Measurements from ENCODE around the gene CCDC40.

CCDC40 gene

DNA sequence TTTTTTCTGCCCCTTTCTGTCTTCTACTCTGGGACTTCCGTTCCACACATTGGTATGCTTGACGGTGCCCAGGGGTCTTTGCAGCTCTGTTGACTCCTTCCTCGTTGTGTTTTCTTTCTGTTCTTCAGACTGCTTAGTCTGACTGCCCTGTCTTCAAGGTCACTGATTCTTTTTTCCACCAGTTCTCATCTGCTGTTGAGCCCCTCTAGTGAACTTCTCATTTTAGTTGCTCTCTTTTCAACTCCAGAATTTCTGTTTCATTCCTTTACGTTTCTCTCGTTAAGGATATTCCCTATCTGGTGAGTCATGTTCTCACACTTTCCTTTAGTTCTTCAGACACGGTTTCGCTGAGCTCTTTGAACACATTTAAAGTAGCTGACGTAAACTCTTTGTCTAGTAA is 78.7 kb downstream of the CCDC40 start:
- no peak for DNase-seq (ENCODE audit: low read depth)

DNA sequence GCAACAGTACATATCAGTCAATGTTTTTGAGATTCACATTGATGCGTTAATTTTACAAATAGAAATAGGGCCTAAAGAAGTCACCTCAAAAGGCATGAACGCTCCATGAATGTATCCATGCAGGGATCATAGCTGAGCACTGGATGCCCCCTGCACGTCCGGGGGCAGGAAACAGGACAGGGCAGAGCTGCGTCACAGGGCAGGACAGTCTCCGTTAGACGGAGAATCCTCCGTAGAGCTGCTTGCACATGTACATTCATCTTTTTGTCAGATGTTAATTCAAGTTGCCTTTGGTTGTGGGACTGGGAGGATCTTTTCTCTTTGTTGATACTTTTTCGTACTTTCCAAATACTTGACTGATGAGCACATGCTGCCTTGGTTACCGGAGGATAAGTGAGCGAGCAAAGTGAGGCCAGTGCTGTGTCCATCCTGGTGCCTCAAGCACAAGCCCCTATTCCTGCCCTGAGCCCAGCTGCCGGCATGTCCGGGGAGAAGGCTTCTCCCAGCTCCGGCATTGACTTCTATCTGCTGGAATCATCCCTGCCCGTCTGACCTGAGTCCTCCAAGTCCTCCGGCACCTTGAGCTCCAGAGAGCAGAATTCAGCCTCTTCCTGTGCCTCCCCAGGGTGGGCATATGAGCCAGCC is 80.0 kb downstream of the CCDC40 start:
- DNase-seq (ENCODE audit: low read depth), result no peak

DNA sequence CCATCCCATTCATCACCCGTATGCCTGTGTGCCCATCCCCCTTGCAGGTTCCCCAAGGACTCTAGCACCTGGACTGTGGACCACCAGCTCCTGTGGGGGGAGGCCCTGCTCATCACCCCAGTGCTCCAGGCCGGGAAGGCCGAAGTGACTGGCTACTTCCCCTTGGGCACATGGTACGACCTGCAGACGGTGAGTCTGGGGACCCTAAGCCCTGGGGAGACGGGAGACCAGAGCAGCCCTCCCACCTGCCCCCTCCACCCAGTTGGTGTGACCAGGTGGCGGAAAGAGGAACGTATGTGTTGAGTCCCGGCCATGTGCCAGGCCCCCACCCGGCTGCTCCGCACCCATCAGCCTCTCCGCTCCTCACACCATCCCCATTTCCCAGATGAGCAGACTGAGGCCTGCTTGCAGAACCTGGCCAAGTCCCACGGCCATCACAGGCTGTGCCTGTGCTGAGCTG is 80.5 kb downstream of the CCDC40 start:
- no peak for DNase-seq (ENCODE audit: low read depth)

DNA sequence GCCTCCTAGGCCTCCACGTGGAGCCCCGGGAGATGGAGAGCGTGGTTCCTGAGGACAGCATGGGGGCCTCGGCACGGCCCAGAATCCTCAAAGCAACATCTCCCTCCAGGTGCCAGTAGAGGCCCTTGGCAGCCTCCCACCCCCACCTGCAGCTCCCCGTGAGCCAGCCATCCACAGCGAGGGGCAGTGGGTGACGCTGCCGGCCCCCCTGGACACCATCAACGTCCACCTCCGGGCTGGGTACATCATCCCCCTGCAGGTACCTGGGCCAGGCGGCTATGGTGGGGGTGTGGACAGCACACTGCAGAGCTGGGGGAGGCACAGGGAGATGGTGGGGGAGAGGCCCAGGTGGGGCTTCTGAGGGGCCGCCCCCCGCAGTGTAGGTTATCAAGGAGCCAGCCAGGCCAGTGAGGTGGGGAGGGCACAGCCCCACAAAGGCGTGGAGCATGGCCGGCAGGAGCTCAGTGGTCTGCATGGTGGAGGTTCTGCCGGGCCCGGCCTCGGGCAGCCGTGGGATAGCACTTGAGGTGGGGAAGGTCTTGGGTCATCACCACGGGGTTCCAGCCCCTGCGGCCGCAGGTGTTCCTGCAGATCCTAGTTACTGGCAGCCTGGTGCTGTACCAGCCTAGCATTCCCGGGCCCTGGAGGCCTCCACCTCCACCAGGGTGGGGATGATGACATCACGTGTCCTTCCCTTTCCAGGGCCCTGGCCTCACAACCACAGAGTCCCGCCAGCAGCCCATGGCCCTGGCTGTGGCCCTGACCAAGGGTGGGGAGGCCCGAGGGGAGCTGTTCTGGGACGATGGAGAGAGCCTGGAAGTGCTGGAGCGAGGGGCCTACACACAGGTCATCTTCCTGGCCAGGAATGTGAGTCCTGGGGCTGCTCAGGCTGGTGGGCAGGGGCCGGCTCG is 81.3 kb downstream of the CCDC40 start:
- DNase-seq (ENCODE audit: low read depth), result no peak

DNA sequence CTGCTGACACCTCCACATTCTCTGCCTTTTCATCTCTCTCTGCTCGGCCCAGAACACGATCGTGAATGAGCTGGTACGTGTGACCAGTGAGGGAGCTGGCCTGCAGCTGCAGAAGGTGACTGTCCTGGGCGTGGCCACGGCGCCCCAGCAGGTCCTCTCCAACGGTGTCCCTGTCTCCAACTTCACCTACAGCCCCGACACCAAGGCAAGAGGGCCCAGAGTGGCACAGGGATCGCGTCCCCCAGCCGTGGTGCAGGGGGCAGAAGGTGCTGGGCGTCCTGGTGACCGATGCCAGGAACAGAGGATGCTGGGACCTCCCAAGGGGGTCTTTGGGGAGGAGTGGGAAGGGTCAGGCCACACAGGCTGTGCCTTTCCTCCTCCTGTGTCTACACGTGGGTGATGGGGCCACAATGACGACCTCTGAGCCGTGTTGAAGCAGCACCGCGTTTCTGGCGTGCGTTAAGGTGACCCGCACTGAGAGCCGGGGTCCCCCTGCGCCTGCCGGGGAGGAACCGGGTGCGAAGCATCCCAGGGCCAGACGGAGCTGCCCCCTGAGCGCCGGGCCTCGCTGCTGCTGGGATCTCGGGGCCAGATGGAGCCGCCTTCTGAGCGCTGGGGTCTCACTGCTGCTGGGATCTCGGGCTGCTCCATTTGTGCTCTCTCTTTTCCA is 82.3 kb downstream of the CCDC40 start:
- DNase-seq (ENCODE audit: low read depth), result no peak

- no peak for DNase-seq (ENCODE audit: low read depth)
These were observed 82.9 kb downstream of the CCDC40 start for GRCh38 chr17:80119271-80119791.

GRCh38 chr17:80119839-80120238 is 83.4 kb downstream of the CCDC40 start:
- DNase-seq (ENCODE audit: low read depth), result no peak

DNA sequence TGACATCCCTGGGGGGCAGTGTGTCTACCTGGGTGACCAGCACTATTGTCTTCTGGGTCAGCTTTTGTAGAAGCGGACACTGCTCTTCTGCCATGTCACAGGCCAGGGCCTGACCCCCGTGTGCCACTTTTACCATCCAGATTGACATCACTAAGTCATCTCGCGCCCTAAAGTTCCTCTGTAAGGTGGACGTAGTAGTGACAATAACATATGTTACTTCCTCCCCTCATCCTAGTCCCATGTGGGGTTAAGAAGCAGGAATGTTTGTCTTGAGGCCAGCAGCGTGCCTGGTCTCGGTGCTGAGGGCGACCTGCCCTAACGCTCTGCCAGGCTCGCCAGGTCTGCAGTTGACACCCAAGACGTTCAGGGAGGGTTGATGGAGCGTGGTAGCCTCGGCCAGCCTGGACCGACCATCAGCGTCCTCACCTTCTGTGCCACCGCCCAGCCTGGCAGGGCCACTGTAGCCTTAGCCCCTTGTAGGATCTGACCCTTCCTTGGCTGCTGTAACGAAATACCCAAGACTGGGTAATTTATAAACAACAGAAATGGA is 85.7 kb downstream of the CCDC40 start:
- no peak for DNase-seq (ENCODE audit: low read depth)

GRCh38 chr17:80122926-80123505 is 86.6 kb downstream of the CCDC40 start:
- no peak for DNase-seq (ENCODE audit: low read depth)

DNA sequence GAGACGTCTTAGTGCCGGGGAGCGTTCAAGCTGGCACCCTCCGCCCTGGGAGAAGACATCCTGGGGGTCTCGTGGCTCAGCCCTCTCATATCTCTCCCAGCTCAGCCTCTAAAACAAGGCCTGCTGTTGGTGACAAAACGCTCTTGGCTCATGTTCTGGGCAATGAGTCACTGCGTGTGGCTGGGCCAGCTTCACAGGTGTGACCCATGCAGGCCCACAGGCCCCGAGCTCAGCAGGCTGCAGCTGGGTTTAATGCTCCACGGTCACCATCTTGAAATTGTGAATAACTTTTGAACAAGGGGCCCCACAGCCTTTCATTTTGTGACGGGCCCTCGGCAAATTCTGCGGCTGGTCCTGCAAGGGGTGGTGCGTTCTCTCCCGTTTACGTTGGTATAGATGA is 87.3 kb downstream of the CCDC40 start:
- DNase-seq (ENCODE audit: low read depth), result no peak

DNA sequence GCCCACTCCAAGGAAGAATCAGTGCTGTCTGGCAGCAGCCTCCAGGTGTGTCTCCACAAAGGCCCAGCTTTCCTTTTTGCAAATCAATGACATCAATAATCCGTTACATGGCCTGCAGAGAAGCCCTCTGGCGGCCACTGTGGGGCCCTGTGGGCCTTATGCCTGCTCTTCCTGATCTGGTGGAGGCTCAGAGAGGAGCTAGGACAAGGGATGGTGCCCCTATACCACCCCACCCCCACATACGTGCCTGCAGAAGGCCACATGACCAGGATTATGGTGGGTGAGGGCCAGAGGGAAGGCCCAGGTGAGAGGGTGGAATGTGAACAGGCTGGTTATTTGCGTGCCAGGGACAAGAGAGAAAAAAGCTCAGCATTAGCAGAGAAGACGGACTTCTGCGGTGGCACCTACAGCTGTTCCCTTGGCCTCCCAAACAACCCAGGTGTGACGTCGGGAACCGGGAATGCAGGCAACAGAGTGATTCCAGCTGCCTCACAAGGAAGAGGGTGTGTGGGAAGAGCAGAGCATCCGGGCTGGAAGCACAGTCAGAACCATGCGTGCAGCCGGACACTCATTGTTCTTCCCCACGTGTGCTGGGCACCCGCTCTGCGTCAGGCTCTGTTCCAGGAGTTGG is 88.0 kb downstream of the CCDC40 start:
- no peak for DNase-seq (ENCODE audit: low read depth)

DNA sequence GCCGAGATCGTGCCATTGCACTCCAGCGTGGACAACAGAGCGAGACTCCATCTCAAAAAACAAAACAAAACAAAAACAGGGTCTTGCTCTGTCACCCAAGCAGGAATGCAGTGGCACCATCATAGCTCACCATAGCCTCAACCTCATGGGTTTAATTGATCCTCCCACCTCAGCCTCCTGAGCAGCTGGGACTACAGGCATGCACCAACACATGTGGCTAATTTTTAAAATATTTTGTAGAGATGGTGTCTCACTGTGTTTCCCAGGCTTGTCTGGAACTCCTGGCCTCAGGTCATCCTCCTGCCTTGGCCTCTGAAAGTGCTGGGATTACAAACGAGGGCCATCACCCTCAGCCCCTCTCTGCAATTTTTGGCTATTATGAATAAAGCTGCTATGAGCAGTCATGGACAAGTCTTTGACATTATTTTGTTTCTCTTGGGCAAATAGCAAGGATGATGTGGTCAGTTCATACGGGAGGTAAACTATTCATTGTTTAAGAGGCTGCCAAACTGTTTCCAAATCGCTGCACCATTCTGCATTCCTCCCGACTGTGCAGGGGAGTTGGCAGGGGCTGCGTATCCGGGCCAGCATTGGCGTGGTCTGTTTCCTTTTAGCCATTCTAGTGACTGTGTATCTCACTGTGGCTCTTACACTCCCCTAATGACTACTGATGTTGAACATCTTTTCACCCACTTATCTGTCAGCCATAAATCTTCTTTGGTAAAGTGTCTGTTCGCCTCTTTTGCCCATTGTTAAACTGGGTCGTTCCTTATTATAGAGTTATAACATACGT is 89.4 kb downstream of the CCDC40 start:
- DNase-seq (ENCODE audit: low read depth), result no peak

- no peak for DNase-seq (ENCODE audit: low read depth)
These were observed 89.9 kb downstream of the CCDC40 start for GRCh38 chr17:80126449-80126715.

DNA sequence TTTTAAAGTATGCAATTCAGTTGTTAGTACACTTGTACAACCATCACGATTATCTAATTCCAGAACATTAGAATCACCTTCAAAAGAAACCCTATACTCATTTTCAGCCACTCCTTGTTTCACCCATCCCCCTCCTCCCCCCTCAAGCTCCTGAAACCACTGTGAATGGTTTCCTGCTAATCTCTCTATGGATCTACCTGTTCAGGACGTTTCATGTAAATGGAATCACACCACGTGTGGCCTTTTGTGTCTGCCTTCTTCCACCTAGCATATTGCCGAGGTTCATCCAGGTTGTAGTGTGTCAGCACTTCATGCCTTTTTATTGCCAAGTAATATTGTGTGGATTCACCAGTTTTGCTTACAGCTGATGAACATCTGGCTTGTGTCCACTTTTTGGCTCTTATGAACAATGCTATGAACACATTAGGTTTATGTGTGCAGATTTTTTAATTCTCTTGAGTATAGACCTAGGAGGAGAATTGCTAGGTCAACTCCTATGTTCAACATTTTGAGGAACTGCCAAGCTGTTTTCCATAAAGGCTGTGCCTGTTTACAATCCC is 92.6 kb downstream of the CCDC40 start:
- DNase-seq (ENCODE audit: low read depth), result no peak

GRCh38 chr17:80130992-80131391 is 94.5 kb downstream of the CCDC40 start:
- no peak for DNase-seq (ENCODE audit: low read depth)

DNA sequence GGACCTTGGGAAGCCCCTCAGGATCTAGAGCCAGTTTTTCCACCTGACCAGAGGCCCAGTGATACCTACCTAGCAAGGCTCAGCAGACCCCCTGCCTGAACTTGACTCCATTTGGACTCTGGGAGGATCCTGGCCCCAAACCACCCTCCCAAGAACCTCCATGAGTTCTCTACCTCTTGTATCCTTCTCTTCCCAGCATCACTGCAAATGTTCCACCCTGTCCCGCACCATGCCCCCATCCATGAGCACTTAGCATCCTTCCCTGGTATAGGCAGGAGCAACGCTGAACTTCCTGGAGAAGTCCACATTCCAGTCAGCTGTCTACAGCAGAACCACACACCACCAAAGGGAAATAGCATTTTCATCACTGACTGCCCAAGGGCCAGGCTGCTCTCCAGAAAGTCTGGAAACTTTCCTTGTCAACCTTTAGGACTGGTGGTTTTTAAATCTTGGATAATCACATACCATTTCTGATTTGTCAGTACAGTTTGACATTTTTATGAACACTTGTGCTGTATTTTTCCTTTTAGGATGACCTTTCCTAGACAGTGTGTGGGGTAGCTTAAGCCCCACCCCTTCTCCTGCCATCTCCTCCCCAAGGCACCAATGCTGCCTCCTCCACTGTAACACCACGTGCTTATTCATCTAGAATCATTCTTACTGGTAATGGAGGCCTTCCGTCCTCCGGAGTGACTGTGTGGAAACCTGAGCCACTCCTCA is 96.6 kb downstream of the CCDC40 start:
- no peak for DNase-seq (ENCODE audit: low read depth)

GRCh38 chr17:80133626-80133970 is 97.2 kb downstream of the CCDC40 start:
- no peak for DNase-seq (ENCODE audit: low read depth)

GRCh38 chr17:80137131-80137530 is 100.7 kb downstream of the CCDC40 start:
- no peak for DNase-seq (ENCODE audit: low read depth)

DNA sequence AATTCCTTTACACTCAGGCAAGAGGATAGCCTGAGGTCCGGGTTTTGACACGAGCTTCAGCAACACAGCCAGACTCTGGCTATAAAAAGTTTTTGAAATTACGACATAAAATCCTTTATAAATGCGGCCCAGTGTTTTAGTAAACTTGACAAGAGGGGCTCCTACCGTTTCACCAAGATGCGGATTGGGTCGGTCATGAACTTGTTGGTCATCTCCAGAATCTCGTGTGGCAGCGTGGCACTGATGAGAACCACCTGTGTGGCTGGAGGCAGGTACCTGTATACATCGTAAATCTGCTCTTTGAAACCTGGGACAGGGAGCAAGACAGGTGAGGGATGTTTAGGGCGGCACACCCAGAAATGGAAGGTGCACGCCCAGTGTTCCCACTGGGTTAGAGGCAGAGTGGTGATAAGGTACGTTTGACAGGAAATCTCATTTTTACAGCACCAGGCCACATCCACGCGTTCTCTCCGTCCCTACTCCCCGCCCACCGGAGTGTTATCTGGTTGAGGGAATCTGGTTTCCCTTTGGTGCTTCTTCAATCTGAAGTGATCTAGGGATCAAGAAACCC is 102.5 kb downstream of the CCDC40 start:
- DNase-seq (ENCODE audit: low read depth), result no peak
